ENCODE measurements around the gene APOBEC3C.
"Not testable (repeated sequence)": the region's sequence is repeated elsewhere in the genome, so short reads cannot be mapped to it uniquely, and the experiment has no call there.

APOBEC3C gene

GRCh38 chr22:38981992-38982927 lies 31.8 kb upstream of the APOBEC3C start, which contains the start of gene APOBEC3B:
Gene APOBEC3B, plus strand, starts transcription at chr22:38982347. Its CDS starts 107 bp downstream, at chr22:38982454.
- peak; percentile 60 for DNase-seq (ENCODE audit: low spot score)

DNA sequence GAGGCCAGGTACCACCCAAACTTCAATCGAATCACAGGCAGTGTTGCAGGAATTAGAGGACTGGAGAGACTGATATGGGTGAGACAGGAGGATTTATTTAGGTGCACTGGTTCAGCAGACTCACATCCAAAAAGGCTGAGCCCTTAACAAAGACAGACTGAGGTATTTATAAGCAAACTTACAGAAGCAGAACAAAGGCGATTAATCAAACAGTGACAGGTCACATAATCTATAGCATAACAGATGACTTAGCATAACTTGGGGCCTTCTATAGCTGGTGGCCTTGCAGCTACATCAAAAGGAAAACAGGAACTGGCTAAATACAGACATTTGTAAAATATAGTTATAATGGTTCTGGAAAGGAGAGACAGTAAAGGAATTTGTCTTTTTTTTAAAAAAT lies 29.8 kb upstream of the APOBEC3C start:
- DNase-seq (ENCODE audit: low spot score), result no peak

DNA sequence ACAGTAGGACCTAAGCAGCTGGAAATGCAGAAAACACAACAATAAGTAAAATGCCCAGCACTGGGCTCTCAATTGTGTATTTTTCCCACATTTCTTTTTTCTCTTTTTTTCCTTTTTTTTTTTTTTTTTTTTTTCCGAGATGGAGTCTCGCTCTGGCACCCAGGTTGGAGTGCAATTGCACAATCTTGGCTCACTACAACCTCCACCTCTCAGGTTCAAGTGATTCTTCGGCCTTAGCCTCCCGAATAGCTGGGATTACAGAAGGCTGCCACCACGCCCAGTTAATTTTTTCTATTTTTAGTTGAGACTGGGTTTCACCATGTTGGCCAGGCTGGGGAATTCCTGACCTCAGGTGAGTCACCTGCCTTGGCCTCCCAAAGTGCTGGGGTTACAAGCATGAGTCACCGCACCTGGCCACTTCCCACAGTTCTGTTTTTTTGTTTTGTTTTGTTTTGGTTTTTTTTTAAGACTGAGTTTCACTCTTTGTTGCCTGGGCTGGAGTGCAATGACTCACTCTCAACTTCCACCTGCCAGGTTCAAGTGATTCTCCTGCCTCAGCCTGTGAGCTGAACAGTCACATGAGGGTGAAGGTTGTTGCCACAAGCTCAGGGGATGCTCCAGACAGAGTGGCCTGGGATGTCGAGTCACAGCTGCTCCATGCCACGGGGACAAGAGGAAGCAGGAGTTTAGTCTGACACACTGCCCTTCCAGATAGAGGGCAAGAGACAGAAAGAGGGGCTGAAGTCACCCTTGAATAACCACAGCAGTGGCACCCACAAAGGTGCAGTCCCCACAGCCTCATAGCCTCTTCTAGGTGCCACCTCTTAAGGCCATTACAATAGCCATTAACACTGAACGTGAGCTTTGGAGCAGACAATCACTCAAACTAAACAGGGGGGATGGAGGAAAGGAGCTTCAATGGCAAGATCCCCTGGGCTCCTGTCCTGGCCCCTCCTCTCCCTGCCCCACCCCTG lies 29.0 kb upstream of the APOBEC3C start:
- not testable (repeated sequence) for DNase-seq (ENCODE audit: low spot score)

GRCh38 chr22:38986629-38987028 lies 27.4 kb upstream of the APOBEC3C start:
- no peak for DNase-seq (ENCODE audit: low spot score)

GRCh38 chr22:38987171-38987895 lies 26.7 kb upstream of the APOBEC3C start:
- no peak for DNase-seq (ENCODE audit: low spot score)

- no peak for DNase-seq (ENCODE audit: low spot score)
These were observed 24.6 kb upstream of the APOBEC3C start for GRCh38 chr22:38989466-38989865.

GRCh38 chr22:38992871-38993371 lies 21.1 kb upstream of the APOBEC3C start:
- not testable (repeated sequence) for DNase-seq (ENCODE audit: low spot score)

- DNase-seq (ENCODE audit: low spot score), result no peak
These were observed 18.0 kb upstream of the APOBEC3C start for GRCh38 chr22:38996105-38996504.

- DNase-seq (ENCODE audit: low spot score), result no peak
These were observed 16.5 kb upstream of the APOBEC3C start for GRCh38 chr22:38997518-38997917.

- DNase-seq (ENCODE audit: low spot score), result peak; percentile 53
These were observed 10.9 kb upstream of the APOBEC3C start for GRCh38 chr22:39003165-39003638.

GRCh38 chr22:39007177-39007576 lies 6.9 kb upstream of the APOBEC3C start:
- no peak for DNase-seq (ENCODE audit: low spot score)

DNA sequence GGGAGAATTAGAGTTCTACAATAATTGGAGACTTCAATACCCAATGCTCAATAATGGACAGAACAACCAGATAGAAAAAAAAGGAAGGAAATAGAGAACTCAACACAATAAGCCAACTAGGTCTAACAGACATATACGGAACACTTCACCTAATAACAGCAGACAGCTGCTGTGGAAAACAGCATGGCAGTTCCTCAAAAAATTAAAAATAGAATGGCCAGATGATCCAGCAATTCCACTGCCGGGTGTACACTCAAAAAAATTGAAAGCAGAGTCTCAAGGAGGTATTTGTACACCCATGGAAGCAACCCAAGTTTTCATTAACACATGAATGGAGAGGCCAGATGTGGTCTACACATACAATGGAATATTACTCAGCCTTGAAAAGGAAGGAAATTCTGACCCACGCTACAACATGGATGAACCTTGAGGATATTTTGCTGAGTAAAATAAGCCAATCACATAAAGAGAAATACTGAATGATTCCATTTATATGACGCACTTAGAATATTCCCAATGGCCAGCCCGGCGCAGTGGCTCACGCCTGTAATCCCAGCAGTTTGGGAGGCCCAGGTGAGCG lies 5.7 kb upstream of the APOBEC3C start:
- DNase-seq (ENCODE audit: low spot score), result not testable (repeated sequence)

DNA sequence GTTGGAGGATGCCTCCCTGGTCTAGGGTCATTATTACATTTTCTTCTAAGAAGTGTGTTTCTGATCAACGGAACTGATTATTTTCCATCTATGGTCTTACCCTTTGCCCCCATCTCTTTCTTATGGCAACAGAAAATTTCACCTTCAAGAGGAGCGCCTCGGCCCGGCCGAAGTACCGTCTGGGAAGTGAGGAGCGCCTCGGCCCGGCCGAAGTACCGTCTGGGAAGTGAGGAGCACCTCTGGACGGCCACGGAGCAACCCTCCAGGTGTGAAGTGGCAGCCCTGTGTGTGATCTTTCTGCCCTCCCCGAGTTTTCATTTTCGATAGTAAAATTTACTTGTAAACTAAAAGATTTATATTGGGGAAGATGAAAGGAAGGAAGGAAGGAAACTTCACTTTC lies 3.1 kb upstream of the APOBEC3C start:
- no peak for DNase-seq (ENCODE audit: low spot score)

DNA sequence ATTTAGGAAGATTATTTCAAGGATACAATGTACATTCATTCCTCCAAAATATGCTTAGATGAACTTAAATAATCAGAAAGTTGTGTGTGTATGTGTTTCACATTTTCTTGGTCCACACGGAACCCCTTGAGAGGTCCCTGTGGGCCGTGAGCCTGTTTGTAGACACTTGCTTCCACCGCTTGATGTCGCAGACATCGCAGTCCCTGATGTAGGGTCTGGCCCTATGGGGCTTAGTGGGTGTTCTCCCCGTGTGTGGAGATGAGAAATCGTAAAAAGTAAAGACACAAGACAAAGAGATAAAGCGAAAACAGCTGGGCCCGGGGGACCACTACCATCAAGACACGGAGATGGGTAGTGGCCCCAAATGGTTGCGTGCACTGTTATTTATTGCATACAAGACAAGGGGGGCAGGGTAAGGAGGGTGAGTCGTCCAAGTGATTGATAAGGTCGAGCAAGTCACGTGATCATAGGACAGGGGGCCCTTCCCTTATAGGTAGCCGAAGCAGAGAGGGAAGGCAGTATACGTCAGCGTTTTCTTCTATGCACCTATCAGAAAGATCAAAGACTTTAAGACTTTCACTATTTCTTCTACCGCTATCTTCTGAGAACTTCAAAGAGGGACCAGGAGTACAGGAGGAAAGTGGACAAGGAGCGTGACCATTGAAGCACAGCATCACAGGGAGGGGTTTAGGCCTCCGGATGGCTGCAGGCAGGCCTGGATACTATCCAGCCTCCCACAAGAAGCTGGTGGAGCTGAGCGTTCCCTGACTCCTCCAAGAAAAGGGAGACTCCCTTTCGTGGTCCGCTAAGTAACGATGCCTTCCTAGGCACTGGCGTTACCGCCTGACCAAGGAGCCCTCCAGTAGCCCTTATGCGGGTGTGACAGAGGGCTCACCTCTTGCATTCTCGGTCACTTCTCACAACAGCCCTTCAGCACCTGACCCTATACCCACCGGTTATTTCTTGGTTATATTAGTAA lies 1.2 kb upstream of the APOBEC3C start:
- DNase-seq (ENCODE audit: low spot score), result no peak

GRCh38 chr22:39013561-39013941 lies 506 bp upstream of the APOBEC3C start:
- not testable (repeated sequence) for DNase-seq (ENCODE audit: low spot score)

GRCh38 chr22:39014723-39015121 lies 665 bp downstream of the APOBEC3C start:
- not testable (repeated sequence) for DNase-seq (ENCODE audit: low spot score)

DNA sequence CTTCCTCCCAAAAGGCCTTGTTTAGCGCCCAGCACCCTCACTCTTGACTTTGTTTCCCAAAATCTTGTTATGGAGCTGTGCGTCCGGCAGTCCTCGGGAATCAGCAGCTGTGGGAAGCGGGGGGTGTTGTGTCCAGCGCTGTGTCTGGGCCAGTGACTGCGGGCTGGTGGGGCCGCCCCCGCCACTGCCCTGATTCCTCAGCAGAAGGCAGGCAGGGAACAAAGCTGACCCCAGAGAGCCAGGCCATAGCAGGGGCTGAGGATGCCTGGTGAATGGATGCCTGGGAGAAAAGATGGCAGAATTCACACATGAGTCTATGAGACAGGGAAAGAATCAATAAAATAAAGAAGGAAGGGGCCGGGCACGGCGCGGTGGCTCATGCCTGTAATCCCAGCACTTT lies 2.5 kb downstream of the APOBEC3C start:
- no peak for DNase-seq (ENCODE audit: low spot score)

DNA sequence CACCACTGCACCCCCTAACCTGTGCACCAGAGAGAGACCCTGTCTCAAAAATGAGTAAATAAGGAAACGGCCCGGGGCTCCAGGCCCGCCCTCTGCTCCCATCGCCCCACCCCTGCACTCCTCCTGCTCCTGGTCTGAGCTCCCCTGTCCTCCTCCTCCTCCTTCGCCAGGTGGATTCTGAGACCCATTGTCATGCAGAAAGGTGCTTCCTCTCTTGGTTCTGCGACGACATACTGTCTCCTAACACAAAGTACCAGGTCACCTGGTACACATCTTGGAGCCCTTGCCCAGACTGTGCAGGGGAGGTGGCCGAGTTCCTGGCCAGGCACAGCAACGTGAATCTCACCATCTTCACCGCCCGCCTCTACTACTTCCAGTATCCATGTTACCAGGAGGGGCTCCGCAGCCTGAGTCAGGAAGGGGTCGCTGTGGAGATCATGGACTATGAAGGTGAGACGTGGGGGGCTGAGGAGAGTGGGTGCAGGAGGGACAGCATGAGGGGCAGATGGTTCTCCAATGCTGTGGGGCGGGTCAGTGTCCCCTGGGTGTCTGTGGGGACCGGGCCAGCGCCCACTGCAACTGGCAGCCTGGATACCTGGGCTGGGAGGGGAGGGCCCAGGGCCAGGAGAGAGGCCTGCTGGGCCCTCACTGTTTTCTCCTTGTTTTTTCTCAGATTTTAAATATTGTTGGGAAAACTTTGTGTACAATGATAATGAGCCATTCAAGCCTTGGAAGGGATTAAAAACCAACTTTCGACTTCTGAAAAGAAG lies 3.7 kb downstream of the APOBEC3C start:
- no peak for DNase-seq (ENCODE audit: low spot score)
